Ovary (tissue), 3 donors: ENCODE data around the gene KIAA1328.

Experiments
- CTCF ChIP-seq, 3 donors: fragments of 450-650 bp in 2 of 3; fragments of 200-600 bp in 1 of 3; IDR thresholded peaks; one replicate each; pipeline versions ENCODE4 v1.5.1 to v1.8.0; 2016 to 2022; ENCODE audit warnings: antibody characterized with exemption in 3 of 3, mild to moderate bottlenecking in 1 of 3
- POLR2A ChIP-seq: fragments of 450-650 bp; IDR thresholded peaks from one replicate; pipeline ENCODE4 v1.6.1; 2017; ENCODE audit warnings: antibody characterized with exemption, mild to moderate bottlenecking, moderate library complexity
- donor health status: DM: no; HTN: no; CAD: no.

- TF ChIP-seq CTCF (IDR thresholded peaks at IDR 0.05) (no peak), POLR2A (no peak)
These were observed 58.9 kb downstream of the KIAA1328 start for GRCh38 chr18:36887864-36888263.
